HTERT RPE-1 (cell line): ENCODE measurements around the gene FOXA1.
"Not testable (repeated sequence)": the region's sequence is repeated elsewhere in the genome, so short reads cannot be mapped to it uniquely, and the experiment has no call there.

Source experiments
- in situ Hi-C: fragments of 300-500 bp; cut with MboI; formaldehyde crosslinking; loops from 4 replicates; pipeline ENCODE4 v1.14.3; 2020; ENCODE audit warnings: low sequenced_read_pairs

Gene FOXA1

GRCh38 chr14:37563189-37563588 lies 31.9 kb downstream of the FOXA1 start:
- in situ Hi-C loops, result no loop called here

- in situ Hi-C loops, result no loop called here
These were observed 35.7 kb downstream of the FOXA1 start for GRCh38 chr14:37559386-37559785.

- in situ Hi-C loops, result no loop called here
These were observed 36.3 kb downstream of the FOXA1 start for GRCh38 chr14:37558740-37559139.

GRCh38 chr14:37555596-37555995 lies 39.5 kb downstream of the FOXA1 start:
- in situ Hi-C loops, result not testable (repeated sequence)

GRCh38 chr14:37553935-37554550 lies 41.0 kb downstream of the FOXA1 start:
- in situ Hi-C loops, result no loop called here

GRCh38 chr14:37551119-37551518 lies 43.9 kb downstream of the FOXA1 start:
- in situ Hi-C loops, result no loop called here

- in situ Hi-C loops, result no loop called here
These were observed 44.5 kb downstream of the FOXA1 start for GRCh38 chr14:37550511-37550910.

GRCh38 chr14:37546621-37547447 lies 48.2 kb downstream of the FOXA1 start:
- in situ Hi-C loops, result no loop called here

- in situ Hi-C loops, result no loop called here
These were observed 49.9 kb downstream of the FOXA1 start for GRCh38 chr14:37545174-37545573.

GRCh38 chr14:37544407-37544806 lies 50.6 kb downstream of the FOXA1 start:
- in situ Hi-C loops, result no loop called here

GRCh38 chr14:37539992-37540391 lies 55.1 kb downstream of the FOXA1 start:
- in situ Hi-C loops, result no loop called here
